Keratinocyte (primary cell): Measurements from ENCODE around the gene SDK1. TPM values are rescaled to one million over a fixed set of nuclear protein-coding genes. Genes with fewer than 3 reads are reported as not detected.
A peak's percentile ranks its signal among the peaks of the same experiment; 100 is the strongest.

Experiments
- DNase-seq: peaks from one replicate; pipeline ENCODE4 v3.0.0-alpha.2; 2011; ENCODE audit warnings: low read depth, missing footprints, low spot score
- FAIRE-seq: peaks from 2 replicates; lab custom pipeline; 2011; peaks lifted over from hg19 to GRCh38; lab: Jason Lieb, UNC
- H2AFZ ChIP-seq: 2 replicates; pipeline ENCODE4 v1.6.0; 2012; ENCODE audit warnings: low read length, control low read depth, inconsistent platforms; ENCODE audit not compliant: control insufficient read depth
- H3K27ac ChIP-seq: 2 replicates; pipeline ENCODE4 v1.5.1; 2011; ENCODE audit warnings: low read length; ENCODE audit not compliant: control insufficient read depth, insufficient read depth
- H3K27me3 ChIP-seq: 3 replicates; pipeline ENCODE4 v1.6.0; 2011; ENCODE audit warnings: low read length; ENCODE audit not compliant: control insufficient read depth, insufficient read depth; ENCODE audit errors: extremely low read depth
- H3K36me3 ChIP-seq, 2 experiments: 2 replicates in 1 of 2; 3 replicates in 1 of 2; pipeline ENCODE4 v1.5.1; 2011; ENCODE audit warnings: low read length in 2 of 2, mild to moderate bottlenecking in 1 of 2; ENCODE audit not compliant: control insufficient read depth in 2 of 2, insufficient read depth in 2 of 2; ENCODE audit errors: extremely low read depth in 1 of 2
- H3K4me1 ChIP-seq: 3 replicates; pipeline ENCODE4 v1.5.1; 2011; ENCODE audit warnings: low read length; ENCODE audit not compliant: control insufficient read depth, insufficient read depth; ENCODE audit errors: extremely low read depth
- H3K4me2 ChIP-seq: 3 replicates; pipeline ENCODE4 v1.6.0; 2011; ENCODE audit warnings: low read depth, low read length; ENCODE audit not compliant: control insufficient read depth, insufficient read depth; ENCODE audit errors: extremely low read depth
- H3K4me3 ChIP-seq, 3 experiments: fragments of 200-600 bp in 1 of 3; sonication (generic) in 1 of 3; 2 replicates in 2 of 3; 3 replicates in 1 of 3; pipeline ENCODE4 v1.5.1; 2011 to 2016; ENCODE audit warnings: low read length in 3 of 3, mild to moderate bottlenecking in 3 of 3, control low read depth in 2 of 3, inconsistent platforms in 1 of 3, low read depth in 1 of 3, mixed read lengths in 1 of 3, mixed run types in 1 of 3, moderate library complexity in 1 of 3; ENCODE audit not compliant: control insufficient read depth in 2 of 3, insufficient read depth in 2 of 3; ENCODE audit errors: extremely low read depth in 1 of 3
- H3K79me2 ChIP-seq: 2 replicates; pipeline ENCODE4 v1.6.0; 2012; ENCODE audit warnings: low read length; ENCODE audit not compliant: control insufficient read depth, insufficient read depth
- H3K9ac ChIP-seq: 3 replicates; pipeline ENCODE4 v1.6.0; 2011; ENCODE audit warnings: low read length; ENCODE audit not compliant: control insufficient read depth, insufficient read depth; ENCODE audit errors: extremely low read depth
- H3K9me1 ChIP-seq: 3 replicates; pipeline ENCODE4 v1.6.0; 2011; ENCODE audit warnings: low read length; ENCODE audit not compliant: control insufficient read depth, insufficient read depth; ENCODE audit errors: extremely low read depth
- H3K9me3 ChIP-seq: 2 replicates; pipeline ENCODE4 v1.5.1; 2012; ENCODE audit warnings: low read depth, low read length; ENCODE audit not compliant: control insufficient read depth
- H4K20me1 ChIP-seq: 3 replicates; pipeline ENCODE4 v1.6.0; 2011; ENCODE audit warnings: low read length; ENCODE audit not compliant: control insufficient read depth, insufficient read depth; ENCODE audit errors: extremely low read depth
- CTCF ChIP-seq, 3 experiments: IDR thresholded peaks in 1 of 3; conservative IDR thresholded peaks in 1 of 3; optimal IDR thresholded peaks in 1 of 3; 2 replicates in 2 of 3; 3 replicates in 1 of 3; pipeline versions ENCODE3 to v1.5.1; 2011; ENCODE audit warnings: low read length in 3 of 3, mild to moderate bottlenecking in 3 of 3, moderate library complexity in 2 of 3, control low read depth in 1 of 3, inconsistent platforms in 1 of 3; ENCODE audit not compliant: insufficient read depth in 2 of 3; ENCODE audit errors: extremely low read depth in 1 of 3
- EZH2 ChIP-seq: IDR thresholded peaks from one replicate; pipeline ENCODE4 v1.6.1; 2012; ENCODE audit warnings: inconsistent platforms, mild to moderate bottlenecking, low read length, moderate library complexity
- dilution Hi-C: fragments of 300-500 bp; cut with MboI; formaldehyde crosslinking; loops from one replicate; pipeline ENCODE4 v1.7.0; 2020; ENCODE audit warnings: low sequenced_read_pairs; ENCODE audit not compliant: extremely low pct_ligation_motif_present
- polyA plus RNA-seq, 5 experiments: library from polyadenylated mRNA; depleted of rRNA in 3 of 5; stranded (reverse) in 3 of 5; stranded (forward) in 1 of 5; unstranded in 1 of 5; fragments of >200 nt; gene quantifications; 1 replicate in 1 of 5; 2 replicates in 3 of 5; 3 replicates in 1 of 5; pipeline versions ENCODE4 v1.2.1 to v1.2.3, GENCODE V29; 2011 to 2012; ENCODE audit warnings: missing spikeins in 2 of 5, low read depth in 1 of 5, low replicate concordance in 1 of 5

SDK1 gene
- polyA plus RNA-seq, 1 donor (not counting 4 experiments of a cell fraction or from before 2014, with no cell fraction given), result 0.66 TPM

- no peak overlapping the region for H3K4me2 ChIP-seq
- no peaks in the 10 kb centered on the region for H3K9me1 ChIP-seq
- H3K9me3 ChIP-seq, result no peaks in the 10 kb centered on the region
- H3K4me3 ChIP-seq, result no peak overlapping the region
- H3K27me3 ChIP-seq, result no peaks in the 10 kb centered on the region
- H3K4me1 ChIP-seq, result no peaks in the 10 kb centered on the region
- H3K27ac ChIP-seq, result no peak overlapping the region
- FAIRE-seq (peak; percentile 36), DNase-seq (no peak)
- dilution Hi-C loops, result no loop called here
- H2AFZ ChIP-seq, result no peak overlapping the region
- H3K9ac ChIP-seq, result no peak overlapping the region
- TF ChIP-seq CTCF (optimal IDR thresholded peaks at IDR 0.05 in 1 of 3, IDR thresholded peaks at IDR 0.05 in 1 of 3, conservative IDR thresholded peaks at IDR 0.05 in 1 of 3; ENCODE audit: extremely low read depth in 1 of 3, insufficient read depth in 2 of 3, low read length in 3 of 3) (peak in 1 of 3 experiments; percentile 12), EZH2 (no peak)
- no peaks in the 10 kb centered on the region for H3K79me2 ChIP-seq
- no peaks in the 10 kb centered on the region for H3K36me3 ChIP-seq
- H4K20me1 ChIP-seq, result no peaks in the 10 kb centered on the region
Observed at GRCh38 chr7:3393862-3394261, 92.8 kb downstream of the SDK1 start.

- Histone ChIP-seq H3K36me3 (no peaks in the 10 kb centered on the region), H3K9me3 (no peaks in the 10 kb centered on the region), H2AFZ (no peak overlapping the region), H3K79me2 (no peaks in the 10 kb centered on the region), H4K20me1 (no peaks in the 10 kb centered on the region), H3K9ac (no peak overlapping the region), H3K4me1 (no peaks in the 10 kb centered on the region), H3K4me3 (no peak overlapping the region), H3K27ac (no peak overlapping the region), H3K9me1 (no peaks in the 10 kb centered on the region), H3K4me2 (no peak overlapping the region), H3K27me3 (no peaks in the 10 kb centered on the region)
- FAIRE-seq (no peak), DNase-seq (no peak)
- dilution Hi-C loops, result no loop called here
- TF ChIP-seq CTCF (optimal IDR thresholded peaks at IDR 0.05 in 1 of 3, IDR thresholded peaks at IDR 0.05 in 1 of 3, conservative IDR thresholded peaks at IDR 0.05 in 1 of 3; ENCODE audit: extremely low read depth in 1 of 3, insufficient read depth in 2 of 3, low read length in 3 of 3) (no peak), EZH2 (no peak)
Observed at GRCh38 chr7:3397324-3397723, 96.3 kb downstream of the SDK1 start.
